IMR-90 (cell line): Measurements from ENCODE around the gene HSD17B7. TPM values are rescaled to one million over a fixed set of nuclear protein-coding genes. Genes with fewer than 3 reads are reported as not detected.

Experiments used
- microRNA-seq, 2 experiments: library from miRNA; stranded (forward) in 1 of 2; unstranded in 1 of 2; fragments of 10-50 nt in 1 of 2; fragments of <30 nt in 1 of 2; gene quantifications in 1 of 2; microRNA quantifications in 1 of 2; one replicate each; pipeline versions ENCODE3 to v1.1.0; 2013 to 2020; ENCODE audit not compliant: insufficient read depth in 1 of 2, insufficient read length in 1 of 2, unreplicated experiment in 1 of 2
- polyA plus RNA-seq, 3 experiments: library from polyadenylated mRNA; depleted of rRNA; stranded (reverse); fragments of >200 nt; gene quantifications; 2 replicates each; pipeline ENCODE4 v1.2.3, GENCODE V29; 2012; ENCODE audit warnings: low replicate concordance in 1 of 3
- small RNA-seq, 5 experiments: library from RNA; depleted of rRNA; stranded (forward); fragments of <200 nt; gene quantifications; one replicate each; pipeline ENCODE3, GENCODE V24; 2012
- total RNA-seq: library from RNA; depleted of rRNA; stranded (reverse); fragments of >200 nt; gene quantifications from 2 replicates; pipeline ENCODE4 v1.2.3, GENCODE V29; 2012; rRNA removed

HSD17B7 gene
- total and polyA plus RNA-seq, 2 of the 4 experiments (the other 2 are of a cell fraction): 10.6 to 17.7 TPM

Small RNA genes lying within 50 kb of the gene (microRNA-seq; reads per million reads assigned to microRNA genes)
- gene RN7SL861P (ENCODE audit: insufficient read depth, insufficient read length): not detected

Small RNA genes lying within 50 kb of the gene (small RNA-seq; reads per million reads assigned to genes)
- gene RN7SL861P: 0 to 0.08 (median 0) reads per million in 5 experiments

Other genes with a start within 250 kb of the HSD17B7 start
- gene UAP1, start 229.0 kb upstream of the HSD17B7 start, total RNA-seq: 196 and 255 TPM in 2 replicates
- gene UAP1, start 229.0 kb upstream of the HSD17B7 start, polyA plus RNA-seq (2012; rRNA removed): 77.9 and 93.4 TPM in 2 replicates
- gene DDR2, start 158.2 kb upstream of the HSD17B7 start, total RNA-seq: 194 and 245 TPM in 2 replicates
- 64.3 and 66.1 TPM in 2 replicates for gene DDR2, start 158.2 kb upstream of the HSD17B7 start, polyA plus RNA-seq (2012; rRNA removed)
- gene CCDC190, start 70.5 kb downstream of the HSD17B7 start, total RNA-seq: 0.28 and 0.36 TPM in 2 replicates
- gene CCDC190, start 70.5 kb downstream of the HSD17B7 start, polyA plus RNA-seq (2012; rRNA removed): 0.10 and 0.37 TPM in 2 replicates